Activated CD4-positive, alpha-beta T cell treated with anti-CD3 and anti-CD28 coated beads for 1 hour (primary cell): ENCODE data around the gene HSPB8.

Experiments
- DNase-seq: peaks from one replicate; pipeline ENCODE4 v3.0.0-alpha.2; 2020

The HSPB8 gene

GRCh38 chr12:119171691-119172425 lies 6.9 kb upstream of the HSPB8 start:
- DNase-seq, result no peak

- DNase-seq, result no peak
Measured at GRCh38 chr12:119175081-119175480, 3.6 kb upstream of the HSPB8 start.

GRCh38 chr12:119176267-119177055 lies 2.3 kb upstream of the HSPB8 start:
- DNase-seq, result no peak

- no peak for DNase-seq
Measured at GRCh38 chr12:119177056-119177325, 1.7 kb upstream of the HSPB8 start.

GRCh38 chr12:119177724-119178380 lies 879 bp upstream of the HSPB8 start:
- DNase-seq, result no peak

- DNase-seq, result no peak
Measured at GRCh38 chr12:119179335-119180021, 747 bp downstream of the HSPB8 start.

GRCh38 chr12:119180380-119181040 lies 1.8 kb downstream of the HSPB8 start:
- DNase-seq, result no peak

- DNase-seq, result no peak
Measured at GRCh38 chr12:119181202-119181601, 2.5 kb downstream of the HSPB8 start.

GRCh38 chr12:119181944-119182343 lies 3.2 kb downstream of the HSPB8 start:
- no peak for DNase-seq

GRCh38 chr12:119182701-119183493 lies 4.2 kb downstream of the HSPB8 start:
- no peak for DNase-seq

GRCh38 chr12:119183942-119184695 lies 5.4 kb downstream of the HSPB8 start:
- DNase-seq, result no peak

- no peak for DNase-seq
Measured at GRCh38 chr12:119195256-119195655, 16.5 kb downstream of the HSPB8 start.

- no peak for DNase-seq
Measured at GRCh38 chr12:119198440-119198839, 19.7 kb downstream of the HSPB8 start.

- DNase-seq, result no peak
Measured at GRCh38 chr12:119200601-119201000, 21.9 kb downstream of the HSPB8 start.

GRCh38 chr12:119201789-119202543 lies 23.2 kb downstream of the HSPB8 start:
- DNase-seq, result no peak

GRCh38 chr12:119202544-119202943 lies 23.8 kb downstream of the HSPB8 start:
- no peak for DNase-seq

GRCh38 chr12:119204131-119204530 lies 25.4 kb downstream of the HSPB8 start:
- no peak for DNase-seq

- no peak for DNase-seq
Measured at GRCh38 chr12:119204671-119205285, 26.0 kb downstream of the HSPB8 start.

- DNase-seq, result no peak
Measured at GRCh38 chr12:119206348-119207062, 27.8 kb downstream of the HSPB8 start.
